GM21360 (cell line): ENCODE data around the gene TNS1.
"Not testable (repeated sequence)": the region's sequence is repeated elsewhere in the genome, so short reads cannot be mapped to it uniquely, and the experiment has no call there.

Experiments used
- ATAC-seq: cut with Tn5 transposase; IDR thresholded peaks from one replicate; pipeline ENCODE4 v1.9.1; 2021; ENCODE audit warnings: mild to moderate bottlenecking, moderate library complexity; ENCODE audit not compliant: unreplicated experiment

Gene TNS1

GRCh38 chr2:218002845-218003180, at the start of gene TNS1:
Gene TNS1 (minus strand): TSS chr2:218002995. CDS start chr2:218002872, 123 bp downstream.
- no peak for ATAC-seq

GRCh38 chr2:218051903-218052302, 49.1 kb upstream of the TNS1 start:
- no peak for ATAC-seq

GRCh38 chr2:218047536-218048225, 44.9 kb upstream of the TNS1 start:
- no peak for ATAC-seq

- peak; percentile 90 for ATAC-seq
Measured at GRCh38 chr2:218046238-218046637, 43.4 kb upstream of the TNS1 start.

GRCh38 chr2:218044599-218044998, 41.8 kb upstream of the TNS1 start:
- ATAC-seq, result not testable (repeated sequence)

- no peak for ATAC-seq
Measured at GRCh38 chr2:218043701-218044109, 40.9 kb upstream of the TNS1 start.

GRCh38 chr2:218043100-218043499, 40.3 kb upstream of the TNS1 start:
- ATAC-seq, result no peak

GRCh38 chr2:218041302-218042168, 38.7 kb upstream of the TNS1 start:
- no peak for ATAC-seq

- no peak for ATAC-seq
Measured at GRCh38 chr2:218040883-218041282, 38.1 kb upstream of the TNS1 start.

- no peak for ATAC-seq
Measured at GRCh38 chr2:218039171-218039570, 36.4 kb upstream of the TNS1 start.

GRCh38 chr2:218036371-218036770, 33.6 kb upstream of the TNS1 start:
- ATAC-seq, result no peak

GRCh38 chr2:218035463-218036100, 32.8 kb upstream of the TNS1 start:
- ATAC-seq, result no peak

GRCh38 chr2:218034497-218035213, 31.9 kb upstream of the TNS1 start:
- peak; percentile 79 for ATAC-seq

GRCh38 chr2:218033590-218034496, 31.0 kb upstream of the TNS1 start:
- ATAC-seq, result no peak

GRCh38 chr2:218033208-218033589, 30.4 kb upstream of the TNS1 start:
- no peak for ATAC-seq

- ATAC-seq, result no peak
Measured at GRCh38 chr2:218032336-218033171, 29.8 kb upstream of the TNS1 start.

GRCh38 chr2:218031771-218032257, 29.0 kb upstream of the TNS1 start:
- ATAC-seq, result no peak

GRCh38 chr2:218031261-218031660, 28.5 kb upstream of the TNS1 start:
- no peak for ATAC-seq
